HG03575 (cell line): ENCODE measurements around the gene ARHGAP26.

Source experiments
- ATAC-seq: cut with Tn5 transposase; IDR thresholded peaks from one replicate; pipeline ENCODE4 v1.9.1; 2021; ENCODE audit not compliant: unreplicated experiment, insufficient number of reproducible peaks, low FRiP score; ENCODE audit errors: extremely low read depth

ARHGAP26 gene

DNA sequence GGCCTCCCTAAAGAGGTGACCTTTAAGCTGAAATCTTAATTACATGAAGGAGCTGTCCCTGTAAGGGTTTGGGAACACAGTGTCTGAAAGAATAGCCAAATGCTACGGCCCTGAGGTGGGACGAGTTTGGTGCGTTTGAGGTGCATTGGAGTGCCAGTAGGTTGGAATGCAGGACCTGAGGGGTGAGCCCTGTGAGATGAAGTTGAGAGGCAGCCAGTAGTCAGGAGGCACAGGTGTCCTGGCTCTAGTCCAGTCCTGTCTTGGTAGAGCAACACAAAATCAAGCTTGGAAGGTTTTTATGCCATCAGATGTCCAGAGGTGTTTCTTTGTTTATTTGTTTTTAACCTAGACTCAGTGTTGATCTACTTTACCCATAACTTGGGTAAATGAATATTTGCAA lies 108.5 kb downstream of the ARHGAP26 start:
- no peak for ATAC-seq

GRCh38 chr5:142881076-142881783 lies 111.1 kb downstream of the ARHGAP26 start:
- ATAC-seq = no peak

GRCh38 chr5:142881784-142882126 lies 111.6 kb downstream of the ARHGAP26 start:
- no peak for ATAC-seq

DNA sequence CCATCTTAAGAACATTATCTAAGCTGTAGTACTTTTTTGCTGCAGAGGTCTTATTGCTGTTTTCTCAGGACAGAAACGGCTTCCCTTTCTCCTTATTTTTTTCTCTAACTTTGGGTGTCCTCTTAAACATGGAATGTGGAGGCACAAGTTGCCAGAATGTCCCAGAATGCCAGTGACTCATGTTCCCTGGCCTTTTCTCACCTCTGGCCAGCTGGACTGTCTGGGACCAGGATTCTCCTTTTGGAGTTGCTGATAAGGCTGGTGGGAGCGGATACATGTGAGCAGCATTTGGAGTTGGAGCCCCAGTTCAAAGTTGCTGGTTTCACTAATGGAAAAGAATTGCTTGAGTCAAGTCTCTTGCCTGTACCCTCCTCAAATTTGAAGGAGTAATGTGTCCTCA lies 112.8 kb downstream of the ARHGAP26 start:
- ATAC-seq = no peak

DNA sequence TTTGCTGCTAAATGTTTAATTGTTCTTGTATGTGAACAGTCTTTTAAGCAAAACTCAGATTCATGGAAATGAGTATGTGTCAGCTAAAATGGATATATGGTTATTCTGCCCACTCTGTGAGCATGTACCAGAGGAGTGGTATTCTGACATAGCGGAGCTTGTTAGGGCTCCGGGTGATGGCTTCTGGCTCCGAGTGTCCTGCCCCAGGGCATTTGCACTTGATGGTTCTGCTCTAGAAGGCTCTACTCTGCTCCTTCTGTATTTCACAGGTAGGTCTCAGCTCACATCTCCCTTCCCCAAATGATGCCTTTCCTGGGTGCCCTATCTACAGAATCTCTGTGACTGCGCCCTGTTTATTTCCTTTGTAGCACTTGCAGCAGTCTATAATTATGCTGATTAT lies 113.3 kb downstream of the ARHGAP26 start:
- ATAC-seq = no peak

- no peak for ATAC-seq
These were observed 113.9 kb downstream of the ARHGAP26 start for GRCh38 chr5:142884029-142884428.

- ATAC-seq = no peak
These were observed 116.0 kb downstream of the ARHGAP26 start for GRCh38 chr5:142886211-142886610.

DNA sequence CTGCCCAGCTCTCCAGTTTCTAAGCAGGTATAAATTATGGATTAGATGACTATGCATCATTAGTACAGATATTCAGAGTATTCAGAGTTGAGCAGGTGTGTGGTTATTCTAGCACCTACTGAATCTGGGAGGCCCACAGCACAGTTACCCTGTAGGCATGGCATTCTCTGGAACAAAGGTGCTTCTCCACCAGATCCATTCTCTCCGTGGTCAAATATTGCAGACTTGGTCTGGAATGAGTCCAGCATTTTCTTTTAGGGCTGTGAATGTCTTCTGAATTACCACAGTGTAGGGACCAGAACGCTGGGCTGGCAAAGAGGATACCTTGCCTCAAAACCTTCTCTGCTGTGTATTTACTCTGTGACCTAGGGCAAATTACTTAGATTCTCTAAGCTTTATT lies 116.8 kb downstream of the ARHGAP26 start:
- ATAC-seq = no peak

DNA sequence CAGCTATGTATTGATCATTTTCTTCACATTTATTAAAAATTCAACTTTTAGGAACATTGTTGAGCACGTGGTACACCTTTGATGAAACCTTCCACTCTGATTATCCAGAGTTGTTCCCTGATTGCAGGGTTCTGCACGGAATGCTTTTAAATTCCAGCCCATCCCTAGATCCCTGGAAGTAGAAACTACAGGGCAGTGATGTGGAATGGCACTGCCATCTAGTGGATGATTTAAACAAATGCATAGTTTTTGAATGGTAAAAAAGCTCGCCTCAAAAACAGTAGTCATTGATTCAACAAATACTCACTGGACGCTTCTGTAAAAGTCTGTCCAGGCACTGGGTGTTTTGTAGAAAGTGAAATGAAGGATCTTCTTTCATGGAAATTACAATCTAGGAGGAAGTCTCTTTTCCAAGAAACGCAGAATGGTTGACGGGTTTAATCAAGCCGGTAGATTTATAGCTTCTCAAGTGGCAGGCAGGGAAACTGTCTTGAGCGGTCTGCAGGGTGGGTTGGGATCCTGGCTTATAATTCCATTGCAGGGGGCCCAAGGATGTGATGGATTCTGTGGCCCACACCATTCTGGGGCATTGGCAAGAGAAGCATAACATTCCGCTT lies 118.4 kb downstream of the ARHGAP26 start:
- ATAC-seq = no peak

DNA sequence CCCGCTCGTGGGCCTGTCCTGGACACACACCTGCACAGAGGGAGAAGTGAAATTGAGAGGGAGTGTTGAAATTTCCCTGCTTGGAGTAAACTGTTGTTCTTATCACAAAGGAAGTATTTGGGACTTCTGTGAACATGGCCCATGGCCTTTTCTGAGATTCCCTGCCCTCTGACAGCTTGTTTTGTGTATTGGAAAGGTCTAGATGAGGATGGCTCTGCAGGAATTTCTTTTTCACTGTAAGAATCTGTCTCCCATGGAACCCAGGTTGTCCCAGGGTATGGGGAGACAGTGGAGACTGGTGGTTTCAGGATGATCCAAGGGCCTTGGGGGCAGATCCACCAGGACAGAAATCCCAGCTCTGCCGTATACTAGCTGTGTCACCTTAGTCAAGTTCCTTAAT lies 121.8 kb downstream of the ARHGAP26 start:
- ATAC-seq = no peak

- ATAC-seq = no peak
These were observed 124.1 kb downstream of the ARHGAP26 start for GRCh38 chr5:142894315-142894714.

- ATAC-seq = no peak
These were observed 124.6 kb downstream of the ARHGAP26 start for GRCh38 chr5:142894749-142895148.

GRCh38 chr5:142896325-142897007 lies 126.3 kb downstream of the ARHGAP26 start:
- no peak for ATAC-seq

DNA sequence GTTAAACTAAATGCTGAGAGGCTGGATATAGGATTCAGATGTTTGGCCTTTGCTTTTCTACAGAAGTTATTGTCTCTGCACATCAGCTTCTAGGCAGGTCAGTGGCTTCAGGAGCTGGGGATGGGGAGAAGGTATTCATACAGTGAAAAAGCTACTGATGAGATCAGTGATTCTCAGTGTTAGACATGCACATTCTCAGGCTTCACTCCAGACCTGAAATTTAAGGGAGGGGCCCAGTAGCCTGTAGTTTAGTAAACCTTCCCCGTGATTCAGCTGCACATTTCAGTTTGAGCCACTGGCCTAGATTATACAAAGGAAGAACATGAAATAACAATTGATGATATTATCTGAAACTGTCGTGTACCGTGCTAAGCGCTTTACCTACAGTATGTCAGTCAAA lies 127.2 kb downstream of the ARHGAP26 start:
- no peak for ATAC-seq

GRCh38 chr5:142900927-142901326 lies 130.8 kb downstream of the ARHGAP26 start:
- ATAC-seq = no peak

- no peak for ATAC-seq
These were observed 131.5 kb downstream of the ARHGAP26 start for GRCh38 chr5:142901476-142902185.

- ATAC-seq = no peak
These were observed 132.2 kb downstream of the ARHGAP26 start for GRCh38 chr5:142902186-142902965.

DNA sequence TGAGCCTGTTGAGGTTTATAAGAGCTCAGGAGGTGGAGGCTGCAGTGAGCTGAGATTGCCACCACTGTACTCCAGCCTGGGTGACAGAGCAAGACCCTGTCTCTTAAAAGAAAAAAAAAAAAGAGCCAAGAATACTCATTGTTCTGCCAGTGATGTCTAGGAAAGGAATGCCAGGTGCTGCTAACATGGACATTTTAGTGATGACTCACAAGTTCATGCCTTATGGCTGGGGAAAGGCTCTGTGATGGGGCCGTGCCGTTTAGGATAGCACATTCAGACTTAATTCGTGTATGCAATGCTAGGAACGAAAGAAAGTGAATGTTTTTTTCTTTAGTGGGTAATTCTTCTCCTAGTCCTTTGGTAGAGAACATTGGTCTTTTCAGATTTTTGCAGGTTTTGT lies 134.2 kb downstream of the ARHGAP26 start:
- no peak for ATAC-seq

DNA sequence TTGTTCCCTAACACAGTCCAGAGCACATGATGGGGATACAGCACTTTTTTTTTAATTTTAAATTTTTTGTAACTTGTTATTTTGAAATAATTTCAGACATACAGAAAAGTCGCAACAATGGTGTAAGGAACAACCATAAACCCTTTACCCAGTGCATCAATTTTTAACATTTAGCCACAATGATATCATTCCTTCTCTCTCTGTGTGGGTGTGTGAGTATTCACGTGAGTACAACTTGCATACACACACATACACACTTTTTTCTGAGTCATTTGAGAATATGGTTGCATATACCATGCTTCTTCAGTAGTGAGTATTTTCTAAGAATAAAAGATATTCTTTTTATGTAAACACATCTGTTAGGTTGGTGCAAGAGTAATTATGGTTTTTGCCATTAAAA lies 135.2 kb downstream of the ARHGAP26 start:
- no peak for ATAC-seq
